Body of pancreas (tissue), 4 donors: ENCODE data around the gene SLC39A3.

Source experiments
- POLR2A ChIP-seq, 3 donors: fragments of 450-650 bp; IDR thresholded peaks; one replicate each; pipeline ENCODE4 v1.6.1; 2016; ENCODE audit warnings: antibody characterized with exemption in 3 of 3, mild to moderate bottlenecking in 2 of 3
- TF ChIP-seq, protein P1 (sequence below), 7 experiments: fragments of 450-650 bp in 4 of 7; fragments of 200-600 bp in 3 of 7; sonication (generic) in 3 of 7; IDR thresholded peaks; one replicate each; pipeline ENCODE4 v1.5.1; 2016 to 2019; ENCODE audit warnings: antibody characterized with exemption in 7 of 7

DNA sequence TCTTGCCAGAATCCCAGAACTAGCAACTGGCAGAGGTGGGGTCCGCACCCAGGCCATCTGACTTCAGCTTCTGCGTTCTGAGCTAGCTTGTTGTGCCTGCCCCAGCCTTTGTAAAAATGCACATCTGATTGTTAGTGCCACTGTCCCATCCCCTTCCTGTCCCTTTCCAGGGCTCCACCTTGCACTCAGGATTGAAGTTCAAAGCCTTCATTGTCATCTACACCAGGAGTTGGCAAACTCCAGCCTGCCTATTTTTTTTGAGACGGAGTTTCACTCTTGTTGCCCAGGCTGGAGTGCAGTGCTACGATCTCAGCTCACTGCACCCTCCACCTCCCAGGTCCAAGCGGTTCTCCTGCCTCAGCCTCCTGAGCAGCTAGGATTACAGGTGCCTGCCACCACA lies 48.4 kb upstream of the SLC39A3 start:
- TF ChIP-seq, protein P1, sequence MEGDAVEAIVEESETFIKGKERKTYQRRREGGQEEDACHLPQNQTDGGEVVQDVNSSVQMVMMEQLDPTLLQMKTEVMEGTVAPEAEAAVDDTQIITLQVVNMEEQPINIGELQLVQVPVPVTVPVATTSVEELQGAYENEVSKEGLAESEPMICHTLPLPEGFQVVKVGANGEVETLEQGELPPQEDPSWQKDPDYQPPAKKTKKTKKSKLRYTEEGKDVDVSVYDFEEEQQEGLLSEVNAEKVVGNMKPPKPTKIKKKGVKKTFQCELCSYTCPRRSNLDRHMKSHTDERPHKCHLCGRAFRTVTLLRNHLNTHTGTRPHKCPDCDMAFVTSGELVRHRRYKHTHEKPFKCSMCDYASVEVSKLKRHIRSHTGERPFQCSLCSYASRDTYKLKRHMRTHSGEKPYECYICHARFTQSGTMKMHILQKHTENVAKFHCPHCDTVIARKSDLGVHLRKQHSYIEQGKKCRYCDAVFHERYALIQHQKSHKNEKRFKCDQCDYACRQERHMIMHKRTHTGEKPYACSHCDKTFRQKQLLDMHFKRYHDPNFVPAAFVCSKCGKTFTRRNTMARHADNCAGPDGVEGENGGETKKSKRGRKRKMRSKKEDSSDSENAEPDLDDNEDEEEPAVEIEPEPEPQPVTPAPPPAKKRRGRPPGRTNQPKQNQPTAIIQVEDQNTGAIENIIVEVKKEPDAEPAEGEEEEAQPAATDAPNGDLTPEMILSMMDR (IDR thresholded peaks at IDR 0.05) = no peak
- no peak for TF ChIP-seq POLR2A (IDR thresholded peaks at IDR 0.05)
